ENCODE data around the gene TOX2. TPM values are rescaled to one million over a fixed set of nuclear protein-coding genes. Genes with fewer than 3 reads are reported as not detected.

The TOX2 gene
- total RNA-seq, 1 experiment from 2014 or later, result 117 TPM

DNA sequence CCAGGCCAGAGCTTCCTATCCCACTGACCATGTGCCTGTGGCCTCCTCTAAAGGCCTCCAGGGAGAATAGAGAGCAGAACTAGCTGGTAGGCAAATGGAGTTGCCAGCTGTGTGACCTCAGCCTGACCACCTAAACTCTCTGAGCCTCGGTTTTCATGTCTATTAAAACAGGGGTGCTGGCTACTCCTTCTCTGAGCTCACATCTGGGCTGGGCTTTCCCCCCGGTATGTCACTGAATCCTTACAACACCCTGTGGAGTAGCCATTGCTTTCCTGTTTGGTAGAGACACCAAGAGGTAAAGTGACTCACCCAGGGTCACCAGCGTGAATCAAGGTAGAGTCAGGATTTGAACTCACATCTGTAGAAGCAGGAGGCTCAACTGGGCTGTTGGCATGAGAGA lies 140.2 kb downstream of the TOX2 start:
- Histone ChIP-seq H3K4me3 (ENCODE audit: low read depth, low read length, poor library complexity, severe bottlenecking) (no peak overlapping the region), H3K36me3 (ENCODE audit: insufficient read depth, low read length, poor library complexity, severe bottlenecking) (peaks cover 70% of the 10 kb centered on the region), H3K9me3 (ENCODE audit: low read depth, low read length, poor library complexity, severe bottlenecking) (peaks cover 19% of the 10 kb centered on the region), H3K27ac (ENCODE audit: low read depth, low read length, poor library complexity, severe bottlenecking) (no peak overlapping the region), H3K4me1 (ENCODE audit: insufficient read depth, low read length, poor library complexity, severe bottlenecking) (no peaks in the 10 kb centered on the region), H3K27me3 (replicated peaks; ENCODE audit: insufficient read depth, low read depth, low read length, poor library complexity) (no peaks in the 10 kb centered on the region)
- ChIA-PET CTCF (no interaction called here), POLR2A (ENCODE audit: low non-redundant PET) (no interaction called here)
- intact Hi-C loops (cut with micrococcal nuclease; ENCODE audit: unreplicated experiment), result no loop called here
- TF ChIP-seq EZH2 (IDR thresholded peaks at IDR 0.05; ENCODE audit: borderline replicate concordance, low read depth, low read length, poor library complexity, severe bottlenecking), result no peak
- TF ChIP-seq, protein P1, sequence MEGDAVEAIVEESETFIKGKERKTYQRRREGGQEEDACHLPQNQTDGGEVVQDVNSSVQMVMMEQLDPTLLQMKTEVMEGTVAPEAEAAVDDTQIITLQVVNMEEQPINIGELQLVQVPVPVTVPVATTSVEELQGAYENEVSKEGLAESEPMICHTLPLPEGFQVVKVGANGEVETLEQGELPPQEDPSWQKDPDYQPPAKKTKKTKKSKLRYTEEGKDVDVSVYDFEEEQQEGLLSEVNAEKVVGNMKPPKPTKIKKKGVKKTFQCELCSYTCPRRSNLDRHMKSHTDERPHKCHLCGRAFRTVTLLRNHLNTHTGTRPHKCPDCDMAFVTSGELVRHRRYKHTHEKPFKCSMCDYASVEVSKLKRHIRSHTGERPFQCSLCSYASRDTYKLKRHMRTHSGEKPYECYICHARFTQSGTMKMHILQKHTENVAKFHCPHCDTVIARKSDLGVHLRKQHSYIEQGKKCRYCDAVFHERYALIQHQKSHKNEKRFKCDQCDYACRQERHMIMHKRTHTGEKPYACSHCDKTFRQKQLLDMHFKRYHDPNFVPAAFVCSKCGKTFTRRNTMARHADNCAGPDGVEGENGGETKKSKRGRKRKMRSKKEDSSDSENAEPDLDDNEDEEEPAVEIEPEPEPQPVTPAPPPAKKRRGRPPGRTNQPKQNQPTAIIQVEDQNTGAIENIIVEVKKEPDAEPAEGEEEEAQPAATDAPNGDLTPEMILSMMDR (conservative IDR thresholded peaks at IDR 0.05; ENCODE audit: low read depth, low read length), result no peak
- DNase-seq (ENCODE audit: low spot score), result no peak
- no TSS peak for BruUV-seq (replicated peaks)

DNA sequence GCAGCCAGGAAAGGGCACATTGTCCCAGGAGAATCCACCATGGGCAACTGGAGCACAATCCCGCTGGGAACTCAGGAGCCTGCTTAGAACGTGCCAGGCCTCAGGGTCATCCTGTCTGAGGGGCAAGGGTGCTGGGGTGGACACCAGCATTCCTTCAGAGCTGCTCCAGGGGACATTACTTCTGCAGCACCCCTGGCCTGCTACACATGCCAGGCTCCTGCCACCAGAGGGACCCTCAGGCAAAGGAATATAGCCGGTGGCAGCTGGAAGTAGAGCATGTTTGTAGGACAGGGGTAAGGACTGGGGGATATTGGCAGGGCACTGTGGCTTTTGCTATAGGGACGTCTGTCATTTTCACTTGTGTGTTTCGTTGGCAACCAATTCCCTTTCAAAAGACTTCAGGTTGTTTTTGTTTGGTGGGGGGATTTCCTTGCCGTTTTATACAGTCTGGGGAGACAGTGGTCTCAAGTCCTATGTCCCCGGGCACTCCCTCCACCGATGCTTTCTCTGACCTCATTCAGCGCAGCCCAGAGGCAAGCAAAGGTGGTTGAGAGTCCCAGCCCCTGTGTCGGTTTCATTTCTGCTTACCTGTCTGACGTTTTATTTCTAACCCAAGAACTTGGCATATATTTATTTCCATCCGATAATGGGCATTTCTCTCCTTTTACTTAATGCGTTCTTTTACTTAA lies 141.5 kb downstream of the TOX2 start:
- peaks cover 20% of the 10 kb centered on the region for H3K9me3 ChIP-seq (ENCODE audit: low read depth, low read length, poor library complexity, severe bottlenecking)
- H3K27me3 ChIP-seq (replicated peaks; ENCODE audit: insufficient read depth, low read depth, low read length, poor library complexity), result no peaks in the 10 kb centered on the region
- ChIA-PET POLR2A (ENCODE audit: low non-redundant PET) (no interaction called here), CTCF (no interaction called here)
- intact Hi-C loops (cut with micrococcal nuclease; ENCODE audit: unreplicated experiment), result no loop called here
- BruUV-seq (replicated peaks), result no TSS peak
- H3K36me3 ChIP-seq (ENCODE audit: insufficient read depth, low read length, poor library complexity, severe bottlenecking), result peaks cover 67% of the 10 kb centered on the region
- no peak overlapping the region for H3K4me3 ChIP-seq (ENCODE audit: low read depth, low read length, poor library complexity, severe bottlenecking)
- H3K27ac ChIP-seq (ENCODE audit: low read depth, low read length, poor library complexity, severe bottlenecking), result no peak overlapping the region
- DNase-seq (ENCODE audit: low spot score), result peak; percentile 32
- no peaks in the 10 kb centered on the region for H3K4me1 ChIP-seq (ENCODE audit: insufficient read depth, low read length, poor library complexity, severe bottlenecking)
- TF ChIP-seq, protein P1 (conservative IDR thresholded peaks at IDR 0.05; ENCODE audit: low read depth, low read length), result peak; percentile 46
- TF ChIP-seq EZH2 (IDR thresholded peaks at IDR 0.05; ENCODE audit: borderline replicate concordance, low read depth, low read length, poor library complexity, severe bottlenecking), result no peak

DNA sequence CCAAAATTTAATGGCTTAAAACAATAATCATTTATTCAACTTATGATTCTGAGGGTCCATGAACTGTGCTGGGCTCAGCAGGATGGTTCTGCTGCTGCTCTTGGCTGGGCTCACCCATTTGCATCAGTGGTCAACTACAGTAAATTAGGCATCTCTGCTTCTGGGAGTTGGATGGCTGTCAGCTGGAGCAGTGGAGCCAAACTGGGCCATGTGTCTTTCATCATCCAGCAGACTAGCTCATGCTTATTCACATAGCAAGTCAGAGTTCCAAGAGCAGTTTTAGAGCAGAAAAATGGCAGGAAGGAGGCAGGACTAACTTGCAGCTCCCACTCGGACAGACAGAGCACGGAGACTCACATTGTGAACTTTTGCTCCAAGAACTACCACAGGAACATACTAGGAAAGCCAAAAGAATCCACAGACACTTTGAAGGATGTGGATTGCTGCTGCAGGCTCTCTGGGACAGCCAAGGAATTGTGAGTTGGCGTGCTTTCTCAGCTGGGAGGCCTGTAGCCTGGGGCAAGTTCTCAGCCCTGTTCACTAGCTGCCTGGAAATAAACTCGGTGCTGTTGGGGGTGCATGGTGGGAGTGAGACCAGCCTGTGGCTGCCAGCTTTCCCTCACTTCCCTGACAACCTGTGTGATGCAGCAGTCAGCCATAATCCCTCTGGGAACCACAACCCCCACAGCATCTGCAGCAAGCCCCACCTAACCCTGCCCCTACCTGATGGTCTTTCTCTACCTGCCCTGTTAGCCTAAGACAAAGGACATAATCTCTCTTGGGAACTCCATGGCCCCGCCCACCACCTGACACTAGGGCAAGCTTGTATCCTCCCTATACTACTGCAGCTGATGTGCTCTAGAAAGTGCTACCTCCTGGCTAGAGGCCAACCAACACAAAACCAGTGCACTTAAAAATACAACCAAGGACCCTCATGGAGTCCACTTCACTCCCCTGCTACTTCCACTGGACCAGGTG lies 143.3 kb downstream of the TOX2 start:
- peaks cover 55% of the 10 kb centered on the region for H3K36me3 ChIP-seq (ENCODE audit: insufficient read depth, low read length, poor library complexity, severe bottlenecking)
- H3K9me3 ChIP-seq (ENCODE audit: low read depth, low read length, poor library complexity, severe bottlenecking), result peaks cover 20% of the 10 kb centered on the region
- H3K27me3 ChIP-seq (replicated peaks; ENCODE audit: insufficient read depth, low read depth, low read length, poor library complexity), result no peaks in the 10 kb centered on the region
- BruUV-seq (replicated peaks), result no TSS peak
- no peak for DNase-seq (ENCODE audit: low spot score)
- ChIA-PET CTCF (no interaction called here), POLR2A (ENCODE audit: low non-redundant PET) (no interaction called here)
- H3K4me3 ChIP-seq (ENCODE audit: low read depth, low read length, poor library complexity, severe bottlenecking), result no peak overlapping the region
- TF ChIP-seq, protein P1 (conservative IDR thresholded peaks at IDR 0.05; ENCODE audit: low read depth, low read length), result no peak
- no peak for TF ChIP-seq EZH2 (IDR thresholded peaks at IDR 0.05; ENCODE audit: borderline replicate concordance, low read depth, low read length, poor library complexity, severe bottlenecking)
- no peaks in the 10 kb centered on the region for H3K4me1 ChIP-seq (ENCODE audit: insufficient read depth, low read length, poor library complexity, severe bottlenecking)
- H3K27ac ChIP-seq (ENCODE audit: low read depth, low read length, poor library complexity, severe bottlenecking), result no peak overlapping the region
- intact Hi-C loops (cut with micrococcal nuclease; ENCODE audit: unreplicated experiment), result no loop called here

Data from A673 (cell line).